Measurements from ENCODE around the gene GLIS1.

DNA sequence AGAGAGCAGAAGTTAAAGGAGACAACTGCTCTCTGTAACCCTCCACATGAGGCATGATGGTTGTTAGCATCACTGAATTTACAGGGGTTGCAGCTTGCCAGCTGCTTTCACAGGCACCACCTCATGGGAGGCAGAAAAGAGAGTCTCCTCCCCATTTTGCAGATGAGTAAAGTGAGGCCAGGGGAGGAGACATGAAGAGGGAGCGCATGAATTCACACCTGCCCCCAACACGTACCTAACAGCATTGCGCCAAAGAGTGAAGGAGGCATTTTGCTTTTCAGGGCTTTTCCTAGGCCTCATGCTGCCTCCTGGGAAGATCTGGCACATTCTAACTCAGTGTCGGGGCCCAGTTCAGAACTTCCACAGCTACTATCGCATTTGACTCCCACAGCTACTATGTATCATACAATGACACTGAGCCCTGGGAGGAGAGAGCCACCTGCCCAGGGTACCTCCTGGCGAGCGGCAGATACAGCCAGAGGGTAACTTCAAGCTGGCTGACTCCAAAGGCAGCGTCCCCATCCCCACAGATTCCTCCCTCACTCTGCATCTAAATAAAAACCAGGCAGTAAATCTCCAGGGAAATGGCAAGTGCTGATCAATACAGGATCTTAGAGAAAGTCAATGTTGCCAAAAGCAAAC is 34.0 kb downstream of the GLIS1 start:
- no peak for TF ChIP-seq EZH2phosphoT487 (IDR thresholded peaks at IDR 0.05; ENCODE audit: insufficient read depth, low read depth)
- no peak for TF ChIP-seq EZH2 (IDR thresholded peaks at IDR 0.05; ENCODE audit: insufficient read depth, poor library complexity, severe bottlenecking)

Measured in GM23248 (cell line).